Neural progenitor cell (in vitro differentiated cells): ENCODE results near the gene GLYATL3. TPM values are rescaled to one million over a fixed set of nuclear protein-coding genes. Genes with fewer than 3 reads are reported as not detected.

Source experiments
- DNase-seq: peaks from one replicate; pipeline ENCODE4 v3.0.0-alpha.2; 2016; ENCODE audit warnings: low spot score
- H2AFZ ChIP-seq: fragments of 200-600 bp; sonication (generic); replicated peaks from 2 replicates; pipeline ENCODE4 v1.6.1; 2016; ENCODE audit warnings: antibody characterized with exemption
- H3F3A ChIP-seq: fragments of 200-600 bp; sonication (generic); 2 replicates; pipeline ENCODE4 v1.6.1; 2016; ENCODE audit warnings: antibody characterized with exemption, low read depth
- H3K27ac ChIP-seq: fragments of 200-600 bp; sonication (generic); 2 replicates; pipeline ENCODE4 v1.5.1; 2016; ENCODE audit warnings: mild to moderate bottlenecking
- H3K27me3 ChIP-seq: fragments of 200-600 bp; sonication (generic); 2 replicates; pipeline ENCODE4 v1.6.1; 2016; ENCODE audit warnings: mild to moderate bottlenecking, moderate library complexity
- H3K36me3 ChIP-seq: fragments of 200-600 bp; sonication (generic); 2 replicates; pipeline ENCODE4 v1.5.1; 2016
- H3K4me1 ChIP-seq: fragments of 200-600 bp; sonication (generic); 2 replicates; pipeline ENCODE4 v1.6.1; 2016; ENCODE audit warnings: mixed run types
- H3K4me2 ChIP-seq: fragments of 200-600 bp; sonication (generic); 2 replicates; pipeline ENCODE4 v1.6.1; 2016
- H3K4me3 ChIP-seq: fragments of 200-600 bp; sonication (generic); 2 replicates; pipeline ENCODE4 v1.5.1; 2016
- H3K79me2 ChIP-seq: fragments of 200-600 bp; sonication (generic); 2 replicates; pipeline ENCODE4 v1.6.1; 2016; ENCODE audit warnings: low read depth
- H3K9ac ChIP-seq: fragments of 200-600 bp; sonication (generic); 2 replicates; pipeline ENCODE4 v1.6.1; 2016
- H3K9me3 ChIP-seq: fragments of 200-600 bp; sonication (generic); 2 replicates; pipeline ENCODE4 v1.5.1; 2016; ENCODE audit warnings: low read depth
- H4K20me1 ChIP-seq: fragments of 200-600 bp; sonication (generic); 2 replicates; pipeline ENCODE4 v1.6.1; 2016; ENCODE audit warnings: low read depth
- H3K27ac Mint-ChIP-seq: 3 replicates; pipeline ENCODE4 v1.8.0; 2021; ENCODE audit warnings: mixed read lengths
- H3K27me3 Mint-ChIP-seq: 2 replicates; pipeline ENCODE4 v1.8.0; 2022; ENCODE audit warnings: low read depth, mild to moderate bottlenecking, inconsistent platforms, moderate library complexity, mixed read lengths; ENCODE audit not compliant: insufficient read depth
- H3K36me3 Mint-ChIP-seq: 3 replicates; pipeline ENCODE4 v1.8.0; 2021; ENCODE audit warnings: mixed read lengths
- H3K4me1 Mint-ChIP-seq: 3 replicates; pipeline ENCODE4 v1.8.0; 2021; ENCODE audit warnings: mixed read lengths
- H3K4me3 Mint-ChIP-seq: 3 replicates; pipeline ENCODE4 v1.8.0; 2021; ENCODE audit warnings: mild to moderate bottlenecking, moderate library complexity, mixed read lengths
- H3K9me3 Mint-ChIP-seq: 3 replicates; pipeline ENCODE4 v1.8.0; 2020; ENCODE audit warnings: mixed read lengths
- CTCF ChIP-seq: fragments of 200-600 bp; sonication (generic); IDR thresholded peaks from 2 replicates; pipeline ENCODE4 v1.5.1; 2017; ENCODE audit warnings: antibody characterized with exemption, mild to moderate bottlenecking
- EZH2 ChIP-seq: fragments of 200-600 bp; sonication (generic); IDR thresholded peaks from 2 replicates; pipeline ENCODE4 v1.6.1; 2017; ENCODE audit warnings: antibody characterized with exemption, mild to moderate bottlenecking, moderate library complexity
- EZH2phosphoT487 ChIP-seq: fragments of 200-600 bp; sonication (generic); IDR thresholded peaks from 2 replicates; pipeline ENCODE4 v1.6.1; 2017; ENCODE audit warnings: antibody characterized with exemption
- total RNA-seq: library from RNA; depleted of rRNA; stranded (reverse); fragments of >200 nt; gene quantifications from 2 replicates; pipeline ENCODE4 v1.2.3, GENCODE V29; 2015; ENCODE audit warnings: low replicate concordance

The GLYATL3 gene
- total RNA-seq, 1 donor from 2014 or later = not detected

DNA sequence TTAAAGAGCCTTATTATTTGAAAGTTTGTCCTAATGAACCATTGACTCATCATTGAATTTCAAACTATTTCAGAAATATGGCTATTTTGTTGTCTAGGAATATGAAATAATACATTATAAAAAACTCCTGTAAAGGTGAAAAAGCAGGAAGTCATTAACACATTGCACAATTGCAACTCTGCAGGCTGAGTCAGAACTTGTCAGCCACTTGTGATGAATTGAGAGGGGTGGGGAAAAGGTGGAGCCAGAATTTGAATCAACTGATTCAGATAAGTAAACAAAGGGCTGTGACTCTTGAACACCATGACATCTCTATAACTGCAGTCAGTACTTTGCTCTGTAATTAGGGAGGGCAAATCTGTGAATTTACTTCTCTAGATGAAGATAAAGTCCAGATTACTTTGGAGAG lies 56.7 kb downstream of the GLYATL3 start:
- DNase-seq = no peak
- no peak overlapping the region for H3K4me3 Mint-ChIP-seq

GRCh38 chr6:49557177-49557576 lies 57.5 kb downstream of the GLYATL3 start:
- TF ChIP-seq CTCF = no peak
- TF ChIP-seq EZH2 = no peak
- no peak for TF ChIP-seq EZH2phosphoT487
- no peaks in the 10 kb centered on the region for H3K9me3 Mint-ChIP-seq
- Histone ChIP-seq H3K79me2 (peaks cover 66% of the 10 kb centered on the region), H3F3A (peaks cover 66% of the 10 kb centered on the region), H3K4me2 (no peak overlapping the region), H3K27ac (peak overlapping the region; percentile 13), H3K36me3 (peaks cover 15% of the 10 kb centered on the region), H3K4me3 (no peak overlapping the region), H4K20me1 (peaks cover 30% of the 10 kb centered on the region), H3K9ac (no peak overlapping the region), H3K4me1 (peaks cover 40% of the 10 kb centered on the region), H3K9me3 (no peaks in the 10 kb centered on the region), H2AFZ (no peak overlapping the region), H3K27me3 (no peaks in the 10 kb centered on the region)
- H3K27ac Mint-ChIP-seq = no peak overlapping the region
- H3K4me1 Mint-ChIP-seq = peaks cover 24% of the 10 kb centered on the region
- H3K27me3 Mint-ChIP-seq = no peaks in the 10 kb centered on the region
- DNase-seq = no peak
- H3K36me3 Mint-ChIP-seq = no peaks in the 10 kb centered on the region
- no peak overlapping the region for H3K4me3 Mint-ChIP-seq

More for the DNA sequence above, 56.7 kb downstream of the GLYATL3 start:
- Mint-ChIP-seq H3K36me3 (no peaks in the 10 kb centered on the region), H3K4me1 (peaks cover 30% of the 10 kb centered on the region), H3K27ac (no peak overlapping the region), H3K9me3 (no peaks in the 10 kb centered on the region), H3K27me3 (peaks cover 2% of the 10 kb centered on the region)
- H4K20me1 ChIP-seq = peaks cover 30% of the 10 kb centered on the region
- peak overlapping the region; percentile 18 for H3K4me3 ChIP-seq
- H3K4me2 ChIP-seq = peak overlapping the region; percentile 63
- H3K9me3 ChIP-seq = no peaks in the 10 kb centered on the region
- peaks cover 72% of the 10 kb centered on the region for H3K79me2 ChIP-seq
- TF ChIP-seq EZH2phosphoT487 (no peak), CTCF (no peak), EZH2 (no peak)
- no peak overlapping the region for H3K27ac ChIP-seq
- peaks cover 15% of the 10 kb centered on the region for H3K36me3 ChIP-seq
- peaks cover 69% of the 10 kb centered on the region for H3F3A ChIP-seq
- H3K27me3 ChIP-seq = no peaks in the 10 kb centered on the region
- no peak overlapping the region for H2AFZ ChIP-seq
- no peak overlapping the region for H3K9ac ChIP-seq
- peaks cover 40% of the 10 kb centered on the region for H3K4me1 ChIP-seq

DNA sequence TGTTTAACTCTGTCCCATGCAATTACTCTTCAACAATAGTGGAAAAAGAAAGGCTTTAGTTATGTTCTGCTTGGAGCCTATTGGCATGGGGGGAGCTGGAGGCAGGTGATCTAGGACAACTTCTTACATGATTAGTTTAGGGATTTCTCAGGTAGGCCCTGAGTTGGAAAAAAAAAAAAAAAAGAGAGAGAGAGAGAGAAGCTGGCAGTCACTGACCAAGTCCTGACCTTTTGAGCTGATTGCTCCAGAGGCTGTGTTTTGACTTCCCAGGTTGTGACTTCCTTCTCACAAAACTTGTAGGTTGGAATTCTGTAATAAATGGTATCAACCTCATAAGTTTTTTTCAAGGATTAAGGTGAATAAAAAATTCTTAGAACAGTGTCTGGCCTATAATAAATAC lies 58.5 kb downstream of the GLYATL3 start:
- Mint-ChIP-seq H3K4me3 (no peak overlapping the region), H3K36me3 (no peaks in the 10 kb centered on the region), H3K9me3 (no peaks in the 10 kb centered on the region), H3K4me1 (peaks cover 17% of the 10 kb centered on the region), H3K27me3 (no peaks in the 10 kb centered on the region), H3K27ac (no peak overlapping the region)
- H3K27ac ChIP-seq = peak overlapping the region; percentile 38
- no peaks in the 10 kb centered on the region for H3K9me3 ChIP-seq
- peaks cover 55% of the 10 kb centered on the region for H3K79me2 ChIP-seq
- no peak overlapping the region for H3K4me3 ChIP-seq
- H2AFZ ChIP-seq = no peak overlapping the region
- DNase-seq = no peak
- H3K36me3 ChIP-seq = peaks cover 15% of the 10 kb centered on the region
- TF ChIP-seq EZH2 (no peak), EZH2phosphoT487 (no peak), CTCF (no peak)
- peaks cover 30% of the 10 kb centered on the region for H4K20me1 ChIP-seq
- H3K4me2 ChIP-seq = no peak overlapping the region
- peaks cover 29% of the 10 kb centered on the region for H3K4me1 ChIP-seq
- no peaks in the 10 kb centered on the region for H3K27me3 ChIP-seq
- H3K9ac ChIP-seq = no peak overlapping the region
- peaks cover 62% of the 10 kb centered on the region for H3F3A ChIP-seq
